ENCODE results near the gene CAMK2G. TPM values are rescaled to one million over a fixed set of nuclear protein-coding genes. Genes with fewer than 3 reads are reported as not detected.

The CAMK2G gene
- total RNA-seq, 2 experiments from 2014 or later: 29.1 to 34.8 TPM

GRCh38 chr10:73859428-73859783, 14.9 kb downstream of the CAMK2G start:
- POLR2A ChIA-PET: interaction anchor here (0.6 to 1.6 kb wide), 2 partner anchors 21 to 86 kb away, joined by 3 to 5 read pairs; no protein-coding TSS in a partner anchor

GRCh38 chr10:73858750-73859427, 15.5 kb downstream of the CAMK2G start:
- intact Hi-C loops (cut with micrococcal nuclease; ENCODE audit: unreplicated experiment): no loop called here
- Histone ChIP-seq H4K20me1 (ENCODE audit: insufficient read depth, low read length) (no peaks in the 10 kb centered on the region), H3K4me3 (ENCODE audit: low read depth, low read length, poor library complexity, severe bottlenecking) (no peak overlapping the region), H3K4me1 (ENCODE audit: insufficient read depth, low read length, poor library complexity, severe bottlenecking) (peaks cover 21% of the 10 kb centered on the region), H3K79me2 (ENCODE audit: insufficient read depth, low read depth, low read length) (no peaks in the 10 kb centered on the region), H3K4me2 (ENCODE audit: low read length) (peak overlapping the region; percentile 35), H3K36me3 (ENCODE audit: insufficient read depth, low read length) (peaks cover 64% of the 10 kb centered on the region), H3K27ac (ENCODE audit: low read depth, low read length, poor library complexity, severe bottlenecking) (no peak overlapping the region), H3K9me2 (ENCODE audit: insufficient read depth, low read length) (no peaks in the 10 kb centered on the region), H3K9me3 (ENCODE audit: low read length) (no peaks in the 10 kb centered on the region), H2AFZ (ENCODE audit: low read length) (no peak overlapping the region)
- peak; percentile 23 for DNase-seq (ENCODE audit: low spot score)
- TF ChIP-seq CTCF (conservative IDR thresholded peaks at IDR 0.05; ENCODE audit: low read length): no peak
- TF ChIP-seq EZH2phosphoT487 (IDR thresholded peaks at IDR 0.05; ENCODE audit: borderline replicate concordance, low read depth, low read length): no peak
- CTCF ChIA-PET (ENCODE audit: unreplicated experiment): interaction anchor here (0.6 to 1.8 kb wide), 2 partner anchors 21 to 86 kb away, joined by 3 to 5 read pairs; no protein-coding TSS in a partner anchor
- POLR2A ChIA-PET: interaction anchor here (0.6 to 1.6 kb wide), 2 partner anchors 21 to 86 kb away, joined by 3 to 5 read pairs; no protein-coding TSS in a partner anchor
- BruUV-seq (replicated peaks): no TSS peak

More at GRCh38 chr10:73859428-73859783, 14.9 kb downstream of the CAMK2G start:
- CTCF ChIA-PET (ENCODE audit: unreplicated experiment): interaction anchor here (0.6 to 1.8 kb wide), 2 partner anchors 20 to 87 kb away, joined by 3 to 5 read pairs; no protein-coding TSS in a partner anchor
- no TSS peak for BruUV-seq (replicated peaks)
- Histone ChIP-seq H3K9me2 (ENCODE audit: insufficient read depth, low read length) (no peaks in the 10 kb centered on the region), H4K20me1 (ENCODE audit: insufficient read depth, low read length) (no peaks in the 10 kb centered on the region), H3K36me3 (ENCODE audit: insufficient read depth, low read length) (peaks cover 68% of the 10 kb centered on the region), H3K4me3 (ENCODE audit: low read depth, low read length, poor library complexity, severe bottlenecking) (no peak overlapping the region), H3K27ac (ENCODE audit: low read depth, low read length, poor library complexity, severe bottlenecking) (no peak overlapping the region), H2AFZ (ENCODE audit: low read length) (no peak overlapping the region), H3K4me1 (ENCODE audit: insufficient read depth, low read length, poor library complexity, severe bottlenecking) (peaks cover 23% of the 10 kb centered on the region), H3K9me3 (ENCODE audit: low read length) (no peaks in the 10 kb centered on the region), H3K4me2 (ENCODE audit: low read length) (peak overlapping the region; percentile 35), H3K79me2 (ENCODE audit: insufficient read depth, low read depth, low read length) (no peaks in the 10 kb centered on the region)
- intact Hi-C loops (cut with micrococcal nuclease; ENCODE audit: unreplicated experiment): no loop called here
- DNase-seq (ENCODE audit: low spot score): no peak
- TF ChIP-seq CTCF (conservative IDR thresholded peaks at IDR 0.05; ENCODE audit: low read length): no peak
- TF ChIP-seq EZH2phosphoT487 (IDR thresholded peaks at IDR 0.05; ENCODE audit: borderline replicate concordance, low read depth, low read length): no peak
